Astrocyte of the hippocampus (primary cell): ENCODE measurements around the gene FGD4.
A peak's percentile ranks its signal among the peaks of the same experiment; 100 is the strongest.
"Not testable (repeated sequence)": the region's sequence is repeated elsewhere in the genome, so short reads cannot be mapped to it uniquely, and the experiment has no call there.

ENCODE experiments used
- DNase-seq: peaks from one replicate; pipeline ENCODE4 v3.0.0; 2011; ENCODE audit warnings: low read depth, low spot score

FGD4 gene

GRCh38 chr12:32493282-32493681 is 93.9 kb downstream of the FGD4 start:
- DNase-seq: no peak

- DNase-seq: no peak
These were observed 95.3 kb downstream of the FGD4 start for GRCh38 chr12:32494656-32495055.

GRCh38 chr12:32496946-32497345 is 97.6 kb downstream of the FGD4 start:
- no peak for DNase-seq

GRCh38 chr12:32497864-32498263 is 98.5 kb downstream of the FGD4 start:
- DNase-seq: no peak

GRCh38 chr12:32499048-32499447 is 99.7 kb downstream of the FGD4 start:
- DNase-seq: no peak

- peak; percentile 87 for DNase-seq
These were observed 102.5 kb downstream of the FGD4 start for GRCh38 chr12:32501835-32502333.

- DNase-seq: peak; percentile 43
These were observed 103.5 kb downstream of the FGD4 start for GRCh38 chr12:32502693-32503502.

GRCh38 chr12:32503730-32504129 is 104.4 kb downstream of the FGD4 start:
- DNase-seq: no peak

GRCh38 chr12:32504591-32504990 is 105.2 kb downstream of the FGD4 start:
- DNase-seq: no peak

GRCh38 chr12:32505067-32505945 is 105.9 kb downstream of the FGD4 start:
- DNase-seq: no peak

- not testable (repeated sequence) for DNase-seq
These were observed 108.0 kb downstream of the FGD4 start for GRCh38 chr12:32507096-32507941.

GRCh38 chr12:32507942-32508320 is 108.6 kb downstream of the FGD4 start:
- DNase-seq: no peak

- DNase-seq: no peak
These were observed 109.3 kb downstream of the FGD4 start for GRCh38 chr12:32508626-32509025.

- no peak for DNase-seq
These were observed 110.2 kb downstream of the FGD4 start for GRCh38 chr12:32509328-32510091.

- DNase-seq: not testable (repeated sequence)
These were observed 112.6 kb downstream of the FGD4 start for GRCh38 chr12:32511976-32512375.

- DNase-seq: no peak
These were observed 113.0 kb downstream of the FGD4 start for GRCh38 chr12:32512379-32512778.

- no peak for DNase-seq
These were observed 113.6 kb downstream of the FGD4 start for GRCh38 chr12:32512910-32513309.

GRCh38 chr12:32515137-32515873 is 115.9 kb downstream of the FGD4 start:
- DNase-seq: no peak

- DNase-seq: no peak
These were observed 116.9 kb downstream of the FGD4 start for GRCh38 chr12:32516230-32516629.

- DNase-seq: no peak
These were observed 118.6 kb downstream of the FGD4 start for GRCh38 chr12:32517966-32518365.
